ENCODE data around the gene C3orf22.

The C3orf22 gene

GRCh38 chr3:126543457-126544061 lies 15.2 kb downstream of the C3orf22 start:
- TF ChIP-seq EGR1 (IDR thresholded peaks at IDR 0.05) (no peak), TEAD4 (IDR thresholded peaks at IDR 0.05) (no peak), MAX (IDR thresholded peaks at IDR 0.05) (no peak), NFIC (IDR thresholded peaks at IDR 0.05) (no peak), ZBTB7A (IDR thresholded peaks at IDR 0.05; ENCODE audit: low read depth) (no peak), FOXM1 (IDR thresholded peaks at IDR 0.05; ENCODE audit: borderline replicate concordance, low read depth) (no peak), USF1 (IDR thresholded peaks at IDR 0.05) (no peak), EP300 (IDR thresholded peaks at IDR 0.05; ENCODE audit: borderline replicate concordance) (no peak), CREB1 (IDR thresholded peaks at IDR 0.05; ENCODE audit: low read depth) (no peak), REST (IDR thresholded peaks at IDR 0.05; ENCODE audit: low read depth) (no peak), TCF12 (IDR thresholded peaks at IDR 0.05; ENCODE audit: low read depth) (no peak), TAF1 (IDR thresholded peaks at IDR 0.05; ENCODE audit: low read depth) (no peak), CEBPB (IDR thresholded peaks at IDR 0.05) (no peak), YY1 (IDR thresholded peaks at IDR 0.05; ENCODE audit: low read depth) (no peak), RAD21 (IDR thresholded peaks at IDR 0.05; ENCODE audit: low read depth) (no peak)

GRCh38 chr3:126542340-126543241 lies 16.1 kb downstream of the C3orf22 start:
- no peak for TF ChIP-seq REST (IDR thresholded peaks at IDR 0.05; ENCODE audit: low read depth)

- TF ChIP-seq EP300 (IDR thresholded peaks at IDR 0.05; ENCODE audit: borderline replicate concordance): no peak
Measured at GRCh38 chr3:126541628-126542339, 16.9 kb downstream of the C3orf22 start.

GRCh38 chr3:126540951-126541627 lies 17.6 kb downstream of the C3orf22 start:
- no peak for TF ChIP-seq TEAD4 (IDR thresholded peaks at IDR 0.05)

GRCh38 chr3:126540342-126540849 lies 18.3 kb downstream of the C3orf22 start:
- TF ChIP-seq RAD21 (IDR thresholded peaks at IDR 0.05; ENCODE audit: low read depth): no peak
- no peak for TF ChIP-seq REST (IDR thresholded peaks at IDR 0.05; ENCODE audit: low read depth)
- TF ChIP-seq TEAD4 (IDR thresholded peaks at IDR 0.05): peak; percentile 67; the same call in 1 of the 2 replicates
- TF ChIP-seq NFIC (IDR thresholded peaks at IDR 0.05): 0 out of 2 replicates have a peak, but pooled peaks have one; percentile 34
- peak; percentile 61 for TF ChIP-seq MAX (IDR thresholded peaks at IDR 0.05)

Measured in Ishikawa (cell line).